Lung microvascular endothelial cell (primary cell): ENCODE measurements around the gene PRSS58. TPM values are rescaled to one million over a fixed set of nuclear protein-coding genes. Genes with fewer than 3 reads are reported as not detected.

Experiments
- total RNA-seq: library from RNA; depleted of rRNA; stranded (reverse); fragments of >200 nt; gene quantifications from 2 replicates; pipeline ENCODE4 v1.2.1, GENCODE V29; 2014

Gene PRSS58
- total RNA-seq, 1 donor from 2014 or later: not detected

Other genes with a start within 250 kb of the PRSS58 start
- not detected in 2 replicates for gene MGAM2, start 146.3 kb downstream of the PRSS58 start, total RNA-seq